HG02970 (cell line): ENCODE data around the gene TLK2.
"Not testable (repeated sequence)": the region's sequence is repeated elsewhere in the genome, so short reads cannot be mapped to it uniquely, and the experiment has no call there.

Experiments used
- ATAC-seq: cut with Tn5 transposase; IDR thresholded peaks from one replicate; pipeline ENCODE4 v1.9.1; 2021; ENCODE audit warnings: mild to moderate bottlenecking, moderate library complexity, moderate number of reproducible peaks; ENCODE audit not compliant: unreplicated experiment, low FRiP score

Gene TLK2

GRCh38 chr17:62596662-62597061 lies 118.0 kb downstream of the TLK2 start:
- ATAC-seq: no peak

GRCh38 chr17:62597150-62597549 lies 118.5 kb downstream of the TLK2 start:
- no peak for ATAC-seq

GRCh38 chr17:62597920-62598319 lies 119.3 kb downstream of the TLK2 start:
- ATAC-seq: no peak

- ATAC-seq: no peak
Observed at GRCh38 chr17:62599964-62600657, 121.5 kb downstream of the TLK2 start.

- no peak for ATAC-seq
Observed at GRCh38 chr17:62600805-62601204, 122.2 kb downstream of the TLK2 start.

GRCh38 chr17:62601471-62601870 lies 122.8 kb downstream of the TLK2 start:
- ATAC-seq: no peak

GRCh38 chr17:62603783-62604182 lies 125.2 kb downstream of the TLK2 start:
- ATAC-seq: not testable (repeated sequence)

GRCh38 chr17:62605588-62605987 lies 127.0 kb downstream of the TLK2 start:
- ATAC-seq: no peak

GRCh38 chr17:62611292-62611691 lies 132.7 kb downstream of the TLK2 start:
- ATAC-seq: no peak

- no peak for ATAC-seq
Observed at GRCh38 chr17:62611728-62612127, 133.1 kb downstream of the TLK2 start.

- not testable (repeated sequence) for ATAC-seq
Observed at GRCh38 chr17:62612289-62612688, 133.7 kb downstream of the TLK2 start.

GRCh38 chr17:62613095-62613494 lies 134.5 kb downstream of the TLK2 start:
- not testable (repeated sequence) for ATAC-seq

GRCh38 chr17:62614142-62614541 lies 135.5 kb downstream of the TLK2 start:
- no peak for ATAC-seq

- ATAC-seq: no peak
Observed at GRCh38 chr17:62615503-62615902, 136.9 kb downstream of the TLK2 start.

- no peak for ATAC-seq
Observed at GRCh38 chr17:62616993-62617893, 138.6 kb downstream of the TLK2 start.

- ATAC-seq: no peak
Observed at GRCh38 chr17:62617894-62618472, 139.4 kb downstream of the TLK2 start.

GRCh38 chr17:62618647-62619416 lies 140.2 kb downstream of the TLK2 start:
- no peak for ATAC-seq

GRCh38 chr17:62619417-62620155 lies 141.0 kb downstream of the TLK2 start:
- no peak for ATAC-seq

GRCh38 chr17:62621223-62621622 lies 142.6 kb downstream of the TLK2 start:
- no peak for ATAC-seq
